NCI-H2196 (cell line): Measurements from ENCODE around the gene SLC9A2.

Experiments
- DNase-seq: peaks from one replicate; lab custom pipeline; 2025; ENCODE audit not compliant: unreplicated experiment; lab: John Stamatoyannopoulos, UW

Gene SLC9A2

GRCh38 chr2:102724553-102724952 lies 105.2 kb downstream of the SLC9A2 start:
- DNase-seq, result no peak

- peak; percentile 46 for DNase-seq
Observed at GRCh38 chr2:102726128-102727087, 107.1 kb downstream of the SLC9A2 start.

DNA sequence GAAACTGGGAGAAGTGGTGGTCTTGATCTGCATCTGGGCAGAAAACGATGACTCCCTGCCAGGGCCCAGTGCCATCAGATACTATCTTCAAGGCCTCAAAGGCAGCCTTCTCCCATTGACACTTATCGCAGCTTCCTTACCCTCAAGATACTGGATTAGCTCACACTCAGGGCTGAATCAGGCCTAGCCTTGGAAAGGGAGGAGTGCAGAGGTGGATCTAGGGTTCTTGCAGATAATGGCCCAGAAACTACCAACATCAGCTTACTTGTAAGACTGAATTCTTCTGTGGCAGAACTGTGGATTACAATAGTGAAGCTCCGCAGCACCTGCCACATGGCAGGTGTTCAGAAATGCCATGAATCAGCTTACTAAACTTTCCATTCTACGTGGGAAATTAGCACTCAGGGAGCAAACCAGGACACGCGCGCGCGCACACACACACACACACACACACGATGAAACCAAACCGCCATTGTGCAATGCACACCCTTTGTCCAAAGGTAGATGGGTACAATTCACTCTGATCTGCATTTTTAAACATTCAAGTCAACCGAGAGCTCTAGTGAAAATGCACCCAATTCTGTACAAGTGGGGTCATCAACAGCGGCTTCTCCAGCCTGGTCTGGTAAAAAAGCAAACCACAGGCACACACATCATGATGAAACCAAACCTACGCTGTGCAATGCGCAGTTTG lies 116.2 kb downstream of the SLC9A2 start:
- DNase-seq, result peak; percentile 24

GRCh38 chr2:102736110-102736409 lies 116.7 kb downstream of the SLC9A2 start:
- DNase-seq, result peak; percentile 49

DNA sequence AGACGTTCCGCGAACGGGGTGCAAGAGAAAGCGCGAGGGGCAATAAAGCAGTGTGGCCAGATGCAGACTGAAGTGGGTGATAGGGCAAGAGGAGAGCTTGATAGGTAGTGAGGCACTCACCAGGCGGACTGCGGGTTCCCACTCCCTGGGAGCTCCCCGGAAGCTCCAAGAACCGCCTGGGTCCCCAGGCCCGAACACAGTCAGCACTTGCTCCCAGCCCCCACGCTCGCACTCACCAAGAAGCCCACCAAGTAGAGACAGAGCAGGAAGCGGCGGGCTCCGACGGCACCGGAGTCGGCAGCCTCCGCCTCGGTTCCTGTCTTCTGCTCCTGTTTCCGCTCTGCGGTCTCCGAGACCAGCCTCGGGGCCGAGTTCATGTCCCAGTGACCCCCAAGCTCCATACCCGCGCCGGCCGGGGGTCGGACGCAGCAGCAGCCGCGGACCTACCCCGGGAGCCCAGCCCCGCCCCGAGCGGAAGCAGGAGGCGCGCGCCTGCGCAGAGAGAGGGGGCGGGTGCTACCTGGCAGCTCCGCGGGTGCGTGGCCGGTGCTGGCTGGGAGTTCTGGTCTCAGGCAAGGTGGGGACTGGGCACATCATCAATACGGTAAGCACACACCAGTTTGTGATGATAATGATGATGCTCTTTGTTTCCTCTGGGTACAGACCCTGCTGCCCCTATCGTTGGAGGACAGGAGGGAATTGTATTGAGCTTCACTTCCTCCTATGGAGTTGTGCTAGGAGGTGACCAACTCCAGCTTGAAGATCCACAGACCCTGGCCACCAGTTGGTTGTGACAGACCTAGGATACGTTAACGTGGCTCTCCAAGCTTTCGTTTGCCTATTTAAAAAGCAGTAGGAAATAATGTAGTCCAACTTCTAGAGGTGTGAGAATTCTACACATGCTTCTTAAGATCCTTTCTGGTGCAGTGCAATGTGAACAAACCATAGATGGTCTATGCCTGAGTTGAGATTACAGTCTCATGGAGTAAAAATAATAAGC lies 117.4 kb downstream of the SLC9A2 start:
- peak; percentile 67 for DNase-seq

DNA sequence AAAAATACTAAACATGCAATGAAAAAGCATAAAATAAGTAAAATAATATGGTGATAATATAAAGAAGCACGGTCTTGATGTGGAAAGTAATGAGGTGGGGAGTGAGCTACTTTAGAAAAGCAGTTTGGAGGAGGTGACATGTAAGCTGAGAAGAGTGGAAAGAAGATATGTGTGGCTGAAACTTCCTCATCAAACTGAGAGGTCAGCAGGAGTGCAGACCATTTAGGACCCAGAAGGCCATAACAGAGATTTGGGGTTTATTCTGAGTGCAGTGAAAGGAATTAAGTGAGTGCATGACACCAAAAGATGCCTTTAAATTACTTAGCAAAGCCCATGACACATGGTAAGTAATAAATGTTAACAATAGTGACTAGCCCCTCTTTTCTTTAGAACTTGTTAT lies 118.1 kb downstream of the SLC9A2 start:
- DNase-seq, result no peak

DNA sequence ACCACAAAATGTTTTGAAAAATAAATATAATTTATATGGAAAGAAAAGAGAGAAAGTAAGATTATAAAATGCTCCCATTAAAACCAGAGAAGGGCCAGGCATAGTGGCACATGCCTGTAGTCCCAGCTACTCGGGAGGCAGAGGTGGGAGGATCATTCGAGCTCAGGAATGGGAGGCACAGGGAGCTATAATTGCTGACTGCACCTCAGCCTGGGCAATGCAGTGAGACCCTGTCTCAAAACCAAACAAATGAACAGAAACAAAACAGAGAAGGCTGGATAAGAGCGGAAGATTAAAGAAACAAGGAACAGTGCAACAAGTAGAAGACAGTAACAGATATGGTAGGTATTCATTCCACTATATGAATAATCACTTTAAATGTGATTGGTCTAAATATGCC lies 123.9 kb downstream of the SLC9A2 start:
- no peak for DNase-seq

GRCh38 chr2:102748107-102748506 lies 128.8 kb downstream of the SLC9A2 start:
- no peak for DNase-seq

- no peak for DNase-seq
Observed at GRCh38 chr2:102749938-102750337, 130.6 kb downstream of the SLC9A2 start.

- peak; percentile 51 for DNase-seq
Observed at GRCh38 chr2:102753563-102754159, 134.3 kb downstream of the SLC9A2 start.

DNA sequence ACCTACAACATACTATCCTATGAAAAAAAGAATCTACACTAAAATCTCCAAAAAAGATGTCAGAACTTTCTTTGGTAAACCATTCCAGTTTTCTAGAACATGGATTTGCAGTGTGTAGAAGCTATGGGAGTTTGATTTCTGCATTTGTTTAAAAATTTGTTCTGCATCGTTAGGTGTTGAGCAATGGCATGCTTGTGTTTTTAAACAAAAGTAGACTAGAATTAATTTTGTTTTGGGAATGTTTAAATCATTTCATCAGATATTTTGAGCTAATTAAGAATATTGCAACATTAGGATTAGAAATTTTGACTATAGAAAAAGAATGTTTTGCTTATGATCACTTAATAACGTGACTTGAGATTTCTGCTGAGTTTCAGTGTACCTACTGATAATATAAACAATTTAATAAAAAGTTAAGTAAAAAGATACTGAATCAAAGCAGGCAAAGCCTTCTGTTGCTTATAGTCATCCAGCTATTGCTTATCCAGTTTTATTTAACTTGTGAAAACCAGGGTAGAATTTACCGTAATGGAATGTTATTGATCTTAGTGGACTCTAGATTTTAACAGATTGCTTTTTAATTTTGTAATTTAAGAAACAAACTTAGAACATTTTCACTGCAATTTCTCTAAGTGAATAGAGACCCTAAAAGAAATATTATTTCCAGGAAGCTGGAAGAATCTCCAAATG lies 135.2 kb downstream of the SLC9A2 start:
- no peak for DNase-seq

DNA sequence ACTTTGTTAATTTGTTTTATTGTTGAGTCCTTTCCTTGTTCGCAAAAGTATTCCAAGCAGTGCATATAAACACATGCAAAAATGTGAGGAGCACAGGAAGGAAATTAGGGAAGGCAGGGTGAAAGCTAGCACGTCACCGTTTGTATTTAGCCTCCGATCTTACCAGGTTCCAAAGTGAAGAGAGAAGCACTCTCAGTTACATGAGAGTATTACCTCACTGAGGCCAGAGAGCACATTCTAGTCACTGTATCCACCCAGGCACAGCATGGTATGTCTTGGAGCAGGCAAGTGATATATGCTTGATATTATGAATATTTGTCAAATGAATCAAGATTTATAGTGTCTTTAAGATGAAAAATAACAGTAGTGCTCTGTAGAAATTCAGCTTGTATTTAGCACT lies 135.9 kb downstream of the SLC9A2 start:
- DNase-seq, result no peak

- no peak for DNase-seq
Observed at GRCh38 chr2:102758439-102758838, 139.1 kb downstream of the SLC9A2 start.
